ENCODE measurements around the gene ROR2. TPM values are rescaled to one million over a fixed set of nuclear protein-coding genes. Genes with fewer than 3 reads are reported as not detected.

ROR2 gene
- total and polyA plus RNA-seq, 2 of the 13 experiments (the other 11 are each of a cell fraction or from before 2014, with no cell fraction given): not detected

- Histone ChIP-seq H3K27me3 (ENCODE audit: control insufficient read depth in 1 of 2, insufficient read depth in 2 of 2, low read length in 2 of 2) (peaks cover 0 to 49% of the 10 kb centered on the region in 2 experiments; a peak in 4 of 5 replicates), H3K4me1 (ENCODE audit: insufficient read depth, low read length) (no peaks in the 10 kb centered on the region), H3K36me3 (replicated peaks in 1 of 2; ENCODE audit: control insufficient read depth in 1 of 2, insufficient read depth in 2 of 2, low read length in 2 of 2) (no peaks in the 10 kb centered on the region), H3K27ac (ENCODE audit: extremely low read length, insufficient read depth, low read length) (no peak overlapping the region), H2AFZ (ENCODE audit: low read length) (no peak overlapping the region), H3K9ac (ENCODE audit: insufficient read depth, low read depth, low read length) (no peak overlapping the region), H3K4me3 (replicated peaks in 1 of 3; ENCODE audit: insufficient read depth in 1 of 3, low read depth in 2 of 3, low read length in 3 of 3) (no peak overlapping the region), H3K4me2 (ENCODE audit: low read depth, low read length) (no peak overlapping the region), H3K9me3 (ENCODE audit: low read length) (no peaks in the 10 kb centered on the region), H4K20me1 (ENCODE audit: insufficient read depth, low read length) (no peaks in the 10 kb centered on the region), H3K79me2 (ENCODE audit: insufficient read depth, low read length) (no peaks in the 10 kb centered on the region)
- intact Hi-C loops (cut with micrococcal nuclease; ENCODE audit: unreplicated experiment) (no loop called here), in situ Hi-C loops (cut with HindIII; ENCODE audit: extremely low pct_ligation_motif_present, low pct_unique_long_range_greater_than_20kb) (no loop called here)
- no peak for FAIRE-seq
- ChIA-PET CTCF (ENCODE audit: low intra/inter-chr PET ratio, low total read pairs) (no interaction called here), POLR2A (no interaction called here)
- TF ChIP-seq DZIP1 (CRISPR knock-in tag; IDR thresholded peaks at IDR 0.05) (no peak), ZNF292 (CRISPR knock-in tag; IDR thresholded peaks at IDR 0.05; ENCODE audit: borderline replicate concordance, low read depth) (no peak), IKZF1 (IDR thresholded peaks at IDR 0.05) (no peak), CENPBD1 (CRISPR knock-in tag; IDR thresholded peaks at IDR 0.05; ENCODE audit: borderline replicate concordance, low read depth) (no peak), RARA (CRISPR knock-in tag; IDR thresholded peaks at IDR 0.05) (no peak), DNMT3B (CRISPR knock-in tag; conservative IDR thresholded peaks at IDR 0.05) (no peak), ZBTB42 (CRISPR knock-in tag; IDR thresholded peaks at IDR 0.05) (no peak), GRHL1 (CRISPR knock-in tag; conservative IDR thresholded peaks at IDR 0.05) (no peak), HIVEP1 (CRISPR knock-in tag; IDR thresholded peaks at IDR 0.05) (no peak), ZBTB34 (CRISPR knock-in tag; IDR thresholded peaks at IDR 0.05) (no peak), YEATS4 (CRISPR knock-in tag; IDR thresholded peaks at IDR 0.05; ENCODE audit: borderline replicate concordance) (no peak), ZNF501 (CRISPR knock-in tag; IDR thresholded peaks at IDR 0.05) (no peak), CREB1 (IDR thresholded peaks at IDR 0.05) (no peak), CREB1 (CRISPR knock-in tag; IDR thresholded peaks at IDR 0.05) (no peak)
- ATAC-seq: no peak
- DNase-seq (ENCODE audit: low spot score): no peak
- no TSS peak for BruUV-seq (replicated peaks)
- WGBS (ENCODE audit: low lambda C conversion rate): 31% methylated on average over 10 of the region's 13 CpGs
Measured at GRCh38 chr9:91803970-91804752, 145.9 kb downstream of the ROR2 start.
